ENCODE results near the gene ZNF445.

The ZNF445 gene

GRCh38 chr3:44396200-44397171 is 81.0 kb downstream of the ZNF445 start:
- no peak for DNase-seq

DNA sequence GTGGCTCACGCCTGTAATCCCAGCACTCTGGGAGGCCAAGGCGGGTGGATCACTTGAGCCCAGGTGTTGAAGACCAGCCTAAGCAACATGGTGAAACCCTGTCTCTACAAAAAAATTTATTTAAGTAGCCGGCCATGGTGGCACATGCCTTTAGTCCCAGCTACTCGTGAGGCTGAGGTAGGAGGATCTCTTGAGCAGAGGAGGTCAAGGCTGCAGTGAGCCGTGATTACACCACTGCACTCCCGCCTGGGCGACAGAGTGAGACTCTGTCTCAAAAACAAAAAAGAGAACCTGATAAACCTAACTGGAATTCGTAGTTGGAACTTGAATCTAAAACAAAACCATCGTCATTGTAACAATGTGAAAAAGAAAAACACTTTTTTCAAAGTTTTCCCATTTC is 81.8 kb downstream of the ZNF445 start:
- DNase-seq, result no peak

DNA sequence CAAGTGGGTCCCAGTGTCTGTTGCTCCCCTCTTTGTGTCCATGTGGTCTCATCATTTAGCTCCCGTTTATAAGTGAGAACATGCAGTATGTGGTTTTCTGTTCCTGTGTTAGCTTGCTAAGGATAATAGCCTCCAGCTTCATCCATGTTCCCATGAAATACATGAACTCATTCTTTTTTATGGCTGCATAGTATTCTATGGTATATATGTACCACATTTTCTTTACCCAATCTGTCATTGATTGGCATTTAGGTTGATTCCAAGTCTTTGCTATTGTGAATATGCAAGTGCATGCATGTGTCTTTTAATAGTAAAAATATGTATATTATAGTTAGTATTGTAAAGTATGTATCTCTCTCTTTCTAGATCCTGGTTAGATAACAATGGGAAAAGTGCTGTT is 85.0 kb downstream of the ZNF445 start:
- no peak for DNase-seq

GRCh38 chr3:44387404-44387803 is 90.1 kb downstream of the ZNF445 start:
- DNase-seq, result no peak
